GM19328 (cell line): ENCODE results near the gene KDM4B.

ENCODE experiments used
- ATAC-seq: cut with Tn5 transposase; IDR thresholded peaks from one replicate; pipeline ENCODE4 v1.9.1; 2021; ENCODE audit warnings: mild to moderate bottlenecking, moderate library complexity; ENCODE audit not compliant: unreplicated experiment

KDM4B gene

DNA sequence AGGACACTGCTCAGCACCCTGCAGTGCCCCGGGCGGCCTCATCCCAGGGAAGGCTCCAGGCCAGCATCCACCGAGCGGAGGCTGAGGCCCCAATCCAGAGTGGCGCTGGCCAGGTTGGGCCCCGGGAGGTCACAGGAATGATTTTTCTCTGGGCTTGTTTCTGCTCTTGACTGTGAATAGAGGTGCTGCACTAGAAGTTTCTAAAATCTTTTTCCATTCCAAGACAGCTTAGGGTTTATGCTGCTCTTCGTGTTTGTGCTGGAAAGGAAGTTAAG, 15.1 kb downstream of the KDM4B start:
- no peak for ATAC-seq

DNA sequence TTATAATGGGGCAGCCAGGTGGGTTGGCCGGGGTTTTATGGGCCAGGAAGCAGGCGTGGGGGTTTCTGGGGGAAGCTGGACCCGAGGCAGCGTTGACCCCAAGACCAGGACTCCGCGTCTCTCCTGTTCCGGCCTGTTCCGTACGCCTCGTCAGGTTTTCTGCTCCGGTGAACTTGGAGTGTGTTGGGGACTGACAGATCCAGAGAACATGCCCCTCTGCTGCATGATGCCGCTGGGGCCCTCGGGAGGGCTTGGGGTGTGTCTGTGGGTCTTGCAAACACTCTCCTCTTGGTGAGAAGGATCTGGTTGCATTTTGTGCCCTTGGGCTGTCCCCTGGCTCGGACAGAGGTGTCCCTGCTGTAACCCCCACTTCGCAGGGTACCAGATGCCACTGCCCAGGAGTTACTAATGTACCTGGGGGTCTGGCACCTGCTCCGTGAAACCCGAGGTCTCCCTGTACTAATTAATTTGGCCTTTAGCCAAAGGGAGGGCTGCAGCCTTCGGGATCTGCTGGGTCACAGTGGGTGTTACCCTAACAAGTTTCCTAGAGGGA, 15.6 kb downstream of the KDM4B start:
- no peak for ATAC-seq

DNA sequence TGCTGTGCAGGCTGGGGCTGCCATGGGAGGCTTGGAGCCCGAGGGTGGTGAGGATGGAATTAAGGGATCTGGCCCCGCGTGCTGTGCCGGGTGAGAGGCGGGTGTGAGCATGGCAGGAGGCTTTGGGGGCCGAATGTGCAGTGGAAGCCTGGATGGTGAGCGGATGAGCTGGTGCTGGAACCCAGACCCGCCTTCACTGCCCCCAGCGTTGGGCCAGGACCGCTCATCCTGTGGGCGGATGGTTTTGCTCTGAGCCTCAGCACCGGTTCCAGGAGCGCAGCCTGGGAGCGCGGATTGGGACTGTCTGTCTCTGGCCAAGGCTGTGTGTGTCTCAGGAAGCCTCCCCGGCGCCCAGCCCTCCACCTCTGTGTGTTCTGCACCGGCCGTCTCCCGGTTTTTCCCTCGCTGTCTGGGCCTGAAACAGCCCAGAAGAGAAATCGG, 16.7 kb downstream of the KDM4B start:
- ATAC-seq = no peak

DNA sequence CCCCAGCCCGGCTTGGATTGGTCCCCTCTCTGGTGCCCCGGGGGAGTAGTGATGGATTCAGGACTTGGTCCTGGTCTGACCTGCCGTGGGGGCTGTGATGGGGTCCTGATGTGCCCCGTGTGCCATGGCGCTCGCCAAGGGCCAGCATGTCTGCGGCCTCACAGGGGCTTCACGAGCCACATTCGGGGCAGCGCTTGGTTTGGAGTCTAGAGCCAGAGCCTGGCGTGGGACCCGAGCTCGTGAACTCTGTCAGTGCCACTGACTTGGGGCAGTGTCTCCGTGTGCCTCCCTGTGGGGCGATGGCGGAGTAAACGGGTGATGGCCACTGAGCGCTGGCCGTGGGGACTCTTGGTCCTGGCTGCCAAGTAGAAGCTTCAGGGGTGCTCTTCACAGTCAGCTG, 17.1 kb downstream of the KDM4B start:
- no peak for ATAC-seq

DNA sequence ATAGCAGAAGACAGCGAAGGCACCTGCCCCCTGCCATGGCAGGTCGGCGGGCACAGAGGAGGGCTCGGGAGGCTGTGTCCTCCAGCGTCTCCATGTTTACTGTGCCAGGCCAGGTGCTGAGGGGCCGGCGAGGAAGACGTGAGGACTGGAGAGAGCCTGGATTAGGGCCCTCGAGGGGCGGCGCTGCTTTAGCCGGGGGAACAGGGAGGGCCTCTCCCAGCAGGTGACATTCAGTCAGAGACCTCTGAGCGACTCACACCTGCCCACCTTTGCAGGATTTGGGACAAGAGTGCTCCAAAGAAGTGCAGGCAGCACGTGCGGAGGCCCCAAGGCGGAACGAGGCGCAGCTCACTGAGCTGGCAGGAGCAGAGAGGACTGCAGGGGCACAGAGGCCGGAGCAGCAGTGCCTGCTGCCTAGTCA, 17.6 kb downstream of the KDM4B start:
- no peak for ATAC-seq

DNA sequence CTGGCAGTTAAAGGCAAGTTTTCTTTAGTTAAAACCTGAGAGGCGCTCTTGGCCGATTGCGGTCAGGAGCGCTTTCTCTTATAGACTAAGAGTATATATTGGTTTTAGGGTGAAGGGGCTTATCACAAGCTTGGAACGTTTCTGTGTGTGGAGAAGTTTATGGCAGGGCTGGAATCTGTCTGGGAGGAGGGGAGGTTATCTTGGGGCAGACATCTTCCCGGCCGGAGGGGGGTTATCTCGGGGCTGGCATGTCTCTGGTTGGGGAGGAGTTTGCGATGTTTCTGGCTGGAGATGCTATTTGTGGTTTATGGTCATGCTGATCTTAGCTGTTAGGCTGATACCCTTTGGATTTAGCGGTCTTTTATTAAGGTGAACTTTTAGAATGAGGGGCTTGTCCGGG, 18.3 kb downstream of the KDM4B start:
- no peak for ATAC-seq

DNA sequence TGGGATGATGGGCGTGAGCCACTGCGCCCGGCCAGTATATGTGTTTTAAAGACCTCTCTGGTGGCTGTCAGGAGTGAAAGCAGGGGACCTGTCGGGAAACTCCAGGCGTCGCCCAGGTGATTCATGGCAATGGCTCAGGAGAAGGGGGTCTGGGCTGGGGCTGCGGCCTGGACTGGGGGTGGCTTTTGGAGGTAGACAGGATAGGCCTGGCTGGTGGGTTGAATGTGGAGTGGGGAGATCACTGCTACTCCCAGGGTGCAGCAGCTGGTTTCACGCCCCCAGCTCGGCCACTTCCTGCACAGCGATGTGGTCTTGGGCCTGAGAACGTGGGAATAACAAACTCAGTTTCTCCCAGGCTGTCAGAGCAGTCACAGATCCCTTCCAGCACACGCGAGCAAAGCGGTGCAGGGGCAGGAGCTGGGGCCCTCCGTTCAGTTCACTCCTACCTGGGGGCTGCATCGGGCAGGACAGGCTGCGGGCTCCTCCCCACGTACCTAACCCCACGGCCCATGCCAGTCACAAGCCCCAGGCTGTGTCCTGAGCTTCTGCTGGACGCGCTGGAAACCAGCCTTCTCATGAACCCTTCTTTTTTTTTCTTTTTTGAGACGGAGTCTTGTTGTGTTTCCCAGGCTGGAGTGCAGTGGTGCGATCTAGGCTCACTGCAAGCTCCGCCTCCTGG, 18.9 kb downstream of the KDM4B start:
- no peak for ATAC-seq

DNA sequence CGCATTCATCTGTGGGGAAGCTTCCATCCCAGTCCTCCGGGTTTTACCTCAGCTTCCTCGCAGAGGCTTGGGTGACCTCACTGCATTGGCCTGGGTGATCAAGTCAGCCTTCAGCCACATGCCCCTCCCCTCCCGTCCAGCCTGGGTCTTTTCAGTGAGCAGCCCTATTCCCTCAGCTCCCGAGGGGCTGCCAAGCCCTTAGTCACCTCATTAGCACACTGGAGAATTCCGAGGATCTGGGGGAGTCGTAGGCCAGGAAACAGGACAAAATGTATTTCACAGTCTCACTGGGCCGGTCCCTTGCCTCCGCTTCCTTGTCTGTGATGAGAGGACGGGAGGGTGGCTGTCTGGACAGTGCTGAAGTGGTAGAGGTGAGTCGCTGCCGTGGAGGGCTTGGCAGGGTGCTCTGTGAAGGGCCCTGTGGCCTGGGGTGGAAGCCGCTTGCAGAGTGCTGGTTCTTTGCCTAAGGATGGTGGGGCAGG, 19.9 kb downstream of the KDM4B start:
- ATAC-seq = no peak

DNA sequence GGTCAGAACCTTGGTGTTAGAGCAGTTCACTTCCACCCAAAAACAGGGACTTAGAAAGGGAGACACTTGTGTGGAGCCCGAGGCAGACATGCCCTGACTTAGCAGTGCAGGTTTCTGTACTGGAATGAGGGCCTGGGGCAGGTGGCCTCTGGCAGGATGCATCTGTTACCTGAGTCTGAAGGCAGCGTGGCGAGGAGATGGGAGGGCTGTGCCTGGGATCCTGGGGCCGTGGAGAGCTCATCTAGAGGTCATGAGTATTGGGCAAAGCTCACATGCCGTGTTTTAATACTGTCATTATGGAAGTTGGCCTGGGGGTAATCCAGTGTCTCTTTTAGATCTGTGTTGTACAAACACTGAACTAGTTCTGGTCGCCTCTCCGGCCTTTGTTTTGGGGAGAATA, 21.4 kb downstream of the KDM4B start:
- ATAC-seq = no peak

DNA sequence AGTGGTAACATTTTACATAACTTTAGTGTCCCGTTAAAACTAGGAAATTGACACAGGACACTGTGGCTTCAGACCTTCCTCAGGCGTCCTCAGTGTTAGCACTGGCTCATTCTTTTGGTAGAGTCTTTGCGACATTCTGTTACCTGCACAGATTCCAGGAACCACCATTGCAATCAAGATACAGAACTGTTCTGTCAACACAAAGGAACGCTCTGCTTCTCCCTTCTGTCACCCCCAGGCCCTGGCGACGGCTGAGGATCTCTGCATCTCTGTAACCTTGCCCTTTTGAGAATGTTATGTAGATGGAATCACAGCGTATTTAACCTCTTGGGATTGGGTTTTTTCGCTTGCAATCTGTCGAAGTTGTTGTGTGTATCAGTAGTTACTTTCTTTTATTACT, 22.6 kb downstream of the KDM4B start:
- no peak for ATAC-seq

DNA sequence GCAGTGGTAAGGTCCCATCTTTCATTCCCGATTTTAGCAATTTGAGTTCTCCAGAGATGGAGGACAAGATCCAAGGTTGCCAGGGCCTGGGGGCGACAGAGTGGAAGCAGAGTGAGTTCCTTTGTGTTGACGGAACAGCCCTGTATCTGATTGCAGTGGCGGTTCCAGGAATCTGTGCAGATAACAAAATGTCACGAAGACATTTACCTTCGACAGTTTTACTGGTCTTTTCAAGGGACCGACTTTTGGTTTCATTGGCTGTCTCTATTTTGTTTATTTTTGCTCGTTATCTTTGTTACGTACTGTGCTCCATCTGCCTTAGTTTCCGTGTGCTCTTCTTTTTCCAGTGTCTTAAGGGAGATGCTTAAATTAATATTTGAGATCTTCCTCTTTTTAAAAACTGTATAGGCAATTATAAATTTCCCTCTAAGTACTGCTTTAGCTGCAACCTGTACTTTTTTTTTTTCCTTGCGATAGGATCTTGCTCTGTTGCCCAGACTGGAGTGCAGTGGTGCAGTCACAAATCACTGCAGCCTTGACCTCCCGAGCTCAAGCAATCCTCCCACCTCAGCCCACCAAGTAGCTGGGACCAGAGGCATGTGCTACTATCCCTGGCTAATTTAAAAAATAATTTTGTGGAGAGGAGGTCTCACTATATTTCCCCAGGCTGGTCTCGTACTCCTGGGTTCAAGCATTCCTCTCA, 23.2 kb downstream of the KDM4B start:
- ATAC-seq = no peak

DNA sequence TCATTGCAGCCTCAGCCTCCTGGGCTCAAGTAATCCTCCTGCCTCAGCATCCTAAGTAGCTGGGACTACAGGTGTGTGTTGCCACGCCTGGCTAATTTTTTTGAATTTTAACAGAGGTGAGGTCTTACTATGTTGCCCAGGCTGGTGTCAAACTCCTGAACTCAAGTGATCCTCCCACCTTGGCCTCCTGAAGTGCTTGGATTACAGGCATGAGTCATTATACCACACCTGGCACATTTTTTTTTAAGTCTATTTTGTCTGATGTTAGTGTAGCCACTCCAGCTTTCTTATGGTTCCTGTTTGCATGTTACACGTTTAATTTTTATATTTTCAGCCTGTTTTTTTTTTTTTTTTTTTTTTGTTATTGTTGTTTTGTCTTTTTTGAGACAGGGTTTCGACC, 24.8 kb downstream of the KDM4B start:
- no peak for ATAC-seq

DNA sequence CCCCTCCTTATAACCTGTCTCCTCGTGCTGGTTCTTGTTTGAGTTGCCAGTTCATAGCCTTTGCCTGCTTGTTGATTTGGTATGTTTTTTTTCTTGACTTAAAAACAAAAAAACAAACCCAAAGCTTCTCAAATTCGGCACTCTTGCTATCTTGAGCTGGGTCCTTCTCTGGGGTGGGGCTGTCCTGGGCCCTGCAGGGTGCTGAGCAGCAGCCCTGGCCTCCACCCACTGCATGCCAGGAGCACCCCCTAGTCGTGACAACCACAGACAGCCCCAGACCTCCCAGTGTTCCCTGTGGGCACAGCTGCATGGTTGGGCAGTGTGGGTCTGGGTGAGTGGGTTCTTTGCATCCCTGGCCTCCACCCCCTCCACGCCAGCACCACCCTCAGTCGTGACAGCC, 27.8 kb downstream of the KDM4B start:
- no peak for ATAC-seq

DNA sequence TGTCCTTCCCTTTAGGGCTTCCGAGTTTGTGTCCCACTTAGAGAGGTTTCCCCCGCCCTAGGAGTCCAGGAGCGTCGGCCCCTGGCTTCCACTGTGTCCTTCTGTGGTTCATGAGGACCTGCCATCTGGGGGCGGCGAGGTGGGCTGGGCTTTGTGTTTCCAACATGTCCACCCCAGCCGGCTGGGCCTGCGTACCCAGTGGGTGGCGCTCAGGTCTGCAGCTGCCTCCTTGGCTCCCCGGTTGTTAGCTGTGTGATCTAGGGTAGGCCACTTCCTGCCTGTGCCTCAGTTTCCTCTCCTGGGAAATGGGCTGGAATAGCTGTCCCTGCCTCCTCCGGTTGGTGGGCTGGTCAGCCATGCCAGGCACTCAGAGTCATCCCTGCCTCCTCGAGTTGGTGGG, 28.4 kb downstream of the KDM4B start:
- ATAC-seq = no peak

DNA sequence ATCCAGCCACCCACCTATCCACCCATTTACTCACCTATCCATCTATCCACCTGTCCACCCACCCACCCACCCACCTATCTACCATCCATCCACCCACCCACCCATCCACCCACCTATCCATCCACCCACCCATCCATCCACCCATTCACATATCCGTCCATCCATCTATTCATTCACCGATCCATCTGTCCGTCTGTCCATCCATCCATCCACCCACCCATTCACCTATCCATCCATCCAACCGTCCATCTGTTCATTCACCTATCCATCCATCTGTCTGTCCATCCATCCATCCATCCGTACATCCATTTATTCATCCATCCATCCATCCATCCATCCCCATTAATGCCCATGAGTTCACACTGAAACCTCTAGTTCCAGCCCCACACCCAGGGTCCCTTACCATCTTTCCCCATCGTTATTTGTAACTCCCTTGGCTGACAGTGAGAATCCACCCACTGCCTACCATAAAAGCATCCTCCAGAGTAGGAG, 31.3 kb downstream of the KDM4B start:
- no peak for ATAC-seq

DNA sequence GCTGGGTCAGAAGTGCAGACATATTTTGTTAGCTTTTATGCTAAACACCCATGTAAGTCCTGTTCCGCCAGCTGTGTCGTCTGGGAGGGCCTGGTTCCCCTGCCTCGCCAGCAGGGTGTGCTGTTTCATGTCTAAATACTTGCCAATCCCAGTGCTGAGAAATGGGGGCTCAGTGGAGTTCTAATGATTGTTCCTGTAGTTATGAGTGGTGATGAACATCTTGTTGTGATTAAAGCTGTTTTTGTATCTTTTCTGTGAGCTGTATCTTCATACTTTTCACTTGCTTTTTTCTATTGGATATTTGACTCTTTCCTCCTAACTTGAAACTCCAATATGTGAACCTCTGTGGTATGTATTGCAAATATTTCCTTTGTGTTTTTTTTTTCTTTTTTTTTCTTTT, 32.7 kb downstream of the KDM4B start:
- ATAC-seq = no peak

DNA sequence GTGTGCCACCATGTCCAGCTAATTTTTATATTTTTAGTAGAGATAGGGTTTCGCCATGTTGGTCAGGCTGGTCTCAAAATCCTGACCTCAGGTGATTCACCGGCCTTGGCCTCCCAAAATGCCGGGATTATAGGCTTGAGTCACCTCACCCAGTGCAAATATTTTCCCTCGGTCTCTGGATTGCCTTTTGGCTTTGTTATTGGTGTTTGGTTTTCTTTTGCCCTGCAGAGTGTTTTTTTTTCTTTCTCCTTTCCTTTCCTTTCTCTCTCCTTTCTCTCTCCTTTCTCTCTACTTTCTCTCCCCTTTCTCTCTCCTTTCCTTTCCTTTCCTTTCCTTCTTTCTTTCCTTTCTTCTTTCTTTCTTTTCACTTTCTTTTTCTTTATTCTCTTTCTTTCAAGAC, 33.2 kb downstream of the KDM4B start:
- no peak for ATAC-seq

DNA sequence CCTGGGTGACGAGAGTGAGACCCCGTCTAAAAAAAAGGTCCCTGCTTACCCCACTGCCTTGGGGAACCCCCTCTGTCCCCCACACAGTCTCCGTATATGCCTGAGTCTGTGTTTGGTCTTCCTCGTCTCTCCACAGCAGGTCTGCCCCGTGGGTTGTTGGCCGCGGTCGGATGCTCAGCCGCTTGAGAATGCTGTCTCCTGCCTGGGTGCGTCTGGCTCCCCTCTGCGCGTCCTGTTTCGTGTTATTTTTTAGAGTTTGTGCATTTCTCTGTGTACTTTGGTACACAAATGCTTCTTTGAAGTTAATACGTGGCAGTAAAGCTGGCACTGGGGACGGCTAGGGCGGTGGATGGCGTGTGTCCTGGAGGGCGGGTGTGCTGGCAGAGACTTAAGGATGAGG, 34.9 kb downstream of the KDM4B start:
- ATAC-seq = no peak

DNA sequence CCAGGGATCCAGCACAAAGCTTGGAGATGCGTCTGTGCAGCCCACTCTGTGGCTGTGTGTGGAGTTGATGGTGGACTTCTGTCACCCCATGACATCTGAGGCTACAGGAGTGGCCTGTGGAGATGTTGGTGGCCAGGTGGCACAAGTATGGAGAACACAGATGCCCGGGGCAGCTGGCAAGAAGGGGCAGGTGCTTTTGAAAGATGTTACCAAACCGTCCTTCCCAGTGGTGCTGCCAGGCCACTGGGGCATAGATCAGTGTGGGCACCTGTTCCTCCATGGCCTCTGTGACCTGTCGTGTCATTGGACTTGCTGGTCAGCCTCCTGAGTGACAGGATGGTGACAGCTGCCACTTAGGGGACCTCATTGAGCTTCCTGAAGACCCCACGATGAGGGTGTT, 36.2 kb downstream of the KDM4B start:
- ATAC-seq = no peak

DNA sequence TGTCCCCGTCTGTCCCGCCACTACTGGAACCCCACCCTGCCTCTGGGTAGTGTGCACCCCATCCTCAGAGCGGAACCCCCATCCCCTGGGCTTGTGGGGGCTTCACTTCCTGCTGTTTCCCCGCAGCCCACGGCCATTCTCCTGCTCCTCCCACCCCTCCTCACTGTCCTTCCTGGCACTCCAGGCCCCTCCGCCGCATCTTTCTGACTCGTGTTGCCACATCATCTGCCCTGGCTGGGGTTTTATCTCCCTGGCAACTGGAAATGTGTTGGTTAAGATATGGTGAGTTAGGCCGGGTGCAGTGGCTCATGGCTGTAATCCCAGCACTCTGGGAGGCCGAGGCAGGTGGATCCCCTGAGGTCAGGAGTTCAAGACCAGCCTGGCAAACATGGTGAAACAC, 37.3 kb downstream of the KDM4B start:
- no peak for ATAC-seq

DNA sequence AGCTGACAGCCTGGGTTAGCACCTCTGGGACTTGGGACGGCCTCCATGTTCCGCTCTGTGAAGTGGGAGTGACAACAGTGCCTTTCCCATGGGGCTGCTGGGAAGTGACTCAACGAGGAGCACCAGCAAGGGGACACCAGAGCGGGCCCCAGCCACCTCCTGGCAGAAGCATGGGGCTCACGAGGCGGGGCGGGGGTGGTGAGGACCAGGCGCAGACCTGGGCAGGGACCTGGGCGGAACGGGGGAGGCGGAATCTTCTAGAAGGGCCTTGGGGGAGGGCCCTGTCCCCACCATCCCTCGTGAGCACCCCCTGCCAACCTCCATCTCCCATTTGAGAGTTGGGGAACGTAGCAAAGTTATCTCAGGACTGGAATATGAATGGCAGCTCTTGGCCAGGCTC, 37.9 kb downstream of the KDM4B start:
- no peak for ATAC-seq

DNA sequence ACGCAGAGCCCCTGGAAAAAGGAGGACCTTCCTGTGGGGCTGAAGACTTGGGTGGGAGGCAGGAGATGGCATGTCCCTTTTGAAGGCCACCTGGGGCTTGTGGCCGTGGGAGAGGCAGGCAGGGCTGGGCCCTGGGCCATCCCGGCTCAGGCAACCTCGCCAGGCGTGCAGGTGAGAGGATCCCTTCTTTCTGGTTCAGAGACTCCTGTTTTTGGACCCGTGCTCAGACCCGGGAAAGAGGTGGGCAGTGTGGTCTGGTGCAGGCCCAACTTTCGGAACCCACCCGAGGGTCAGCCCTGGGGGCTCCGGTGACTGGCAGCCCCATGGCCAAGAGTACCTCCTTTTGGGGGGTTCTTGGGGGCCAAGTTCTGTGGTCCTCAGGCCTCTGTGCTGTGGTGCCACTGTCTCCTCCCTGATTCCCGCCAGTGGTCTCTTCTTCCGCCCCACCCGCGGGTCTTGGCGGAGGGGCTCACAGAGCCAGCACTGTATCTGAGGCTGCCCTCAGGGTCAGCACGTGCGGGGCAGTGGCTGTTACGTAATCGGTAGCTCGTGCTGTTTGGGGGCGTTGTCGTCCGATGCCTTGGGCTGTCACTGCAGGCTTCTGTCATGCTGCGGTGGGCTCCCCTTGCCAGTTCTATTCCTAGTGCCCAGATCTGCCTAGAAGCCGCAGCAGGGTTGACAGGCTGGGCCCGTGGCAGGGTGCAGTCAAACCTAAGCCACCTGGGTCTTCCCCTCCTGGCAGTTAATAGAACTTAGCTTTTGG, 42.7 kb downstream of the KDM4B start:
- no peak for ATAC-seq
